Keratinocyte (primary cell): ENCODE data around the gene TCP10L. TPM values are rescaled to one million over a fixed set of nuclear protein-coding genes. Genes with fewer than 3 reads are reported as not detected.
"Not testable (repeated sequence)": the region's sequence is repeated elsewhere in the genome, so short reads cannot be mapped to it uniquely, and the experiment has no call there.

ENCODE experiments used
- DNase-seq: peaks from one replicate; pipeline ENCODE4 v3.0.0-alpha.2; 2011; ENCODE audit warnings: low read depth, missing footprints, low spot score
- FAIRE-seq: peaks from 2 replicates; lab custom pipeline; 2011; peaks lifted over from hg19 to GRCh38; lab: Jason Lieb, UNC
- H2AFZ ChIP-seq: 2 replicates; pipeline ENCODE4 v1.6.0; 2012; ENCODE audit warnings: low read length, control low read depth, inconsistent platforms; ENCODE audit not compliant: control insufficient read depth
- H3K27ac ChIP-seq: 2 replicates; pipeline ENCODE4 v1.5.1; 2011; ENCODE audit warnings: low read length; ENCODE audit not compliant: control insufficient read depth, insufficient read depth
- H3K27me3 ChIP-seq: 3 replicates; pipeline ENCODE4 v1.6.0; 2011; ENCODE audit warnings: low read length; ENCODE audit not compliant: control insufficient read depth, insufficient read depth; ENCODE audit errors: extremely low read depth
- H3K36me3 ChIP-seq, 2 experiments: 2 replicates in 1 of 2; 3 replicates in 1 of 2; pipeline ENCODE4 v1.5.1; 2011; ENCODE audit warnings: low read length in 2 of 2, mild to moderate bottlenecking in 1 of 2; ENCODE audit not compliant: control insufficient read depth in 2 of 2, insufficient read depth in 2 of 2; ENCODE audit errors: extremely low read depth in 1 of 2
- H3K4me1 ChIP-seq: 3 replicates; pipeline ENCODE4 v1.5.1; 2011; ENCODE audit warnings: low read length; ENCODE audit not compliant: control insufficient read depth, insufficient read depth; ENCODE audit errors: extremely low read depth
- H3K4me2 ChIP-seq: 3 replicates; pipeline ENCODE4 v1.6.0; 2011; ENCODE audit warnings: low read depth, low read length; ENCODE audit not compliant: control insufficient read depth, insufficient read depth; ENCODE audit errors: extremely low read depth
- H3K4me3 ChIP-seq, 3 experiments: fragments of 200-600 bp in 1 of 3; sonication (generic) in 1 of 3; 2 replicates in 2 of 3; 3 replicates in 1 of 3; pipeline ENCODE4 v1.5.1; 2011 to 2016; ENCODE audit warnings: low read length in 3 of 3, mild to moderate bottlenecking in 3 of 3, control low read depth in 2 of 3, inconsistent platforms in 1 of 3, low read depth in 1 of 3, mixed read lengths in 1 of 3, mixed run types in 1 of 3, moderate library complexity in 1 of 3; ENCODE audit not compliant: control insufficient read depth in 2 of 3, insufficient read depth in 2 of 3; ENCODE audit errors: extremely low read depth in 1 of 3
- H3K79me2 ChIP-seq: 2 replicates; pipeline ENCODE4 v1.6.0; 2012; ENCODE audit warnings: low read length; ENCODE audit not compliant: control insufficient read depth, insufficient read depth
- H3K9ac ChIP-seq: 3 replicates; pipeline ENCODE4 v1.6.0; 2011; ENCODE audit warnings: low read length; ENCODE audit not compliant: control insufficient read depth, insufficient read depth; ENCODE audit errors: extremely low read depth
- H3K9me1 ChIP-seq: 3 replicates; pipeline ENCODE4 v1.6.0; 2011; ENCODE audit warnings: low read length; ENCODE audit not compliant: control insufficient read depth, insufficient read depth; ENCODE audit errors: extremely low read depth
- H3K9me3 ChIP-seq: 2 replicates; pipeline ENCODE4 v1.5.1; 2012; ENCODE audit warnings: low read depth, low read length; ENCODE audit not compliant: control insufficient read depth
- H4K20me1 ChIP-seq: 3 replicates; pipeline ENCODE4 v1.6.0; 2011; ENCODE audit warnings: low read length; ENCODE audit not compliant: control insufficient read depth, insufficient read depth; ENCODE audit errors: extremely low read depth
- CTCF ChIP-seq, 3 experiments: IDR thresholded peaks in 1 of 3; conservative IDR thresholded peaks in 1 of 3; optimal IDR thresholded peaks in 1 of 3; 2 replicates in 2 of 3; 3 replicates in 1 of 3; pipeline versions ENCODE3 to v1.5.1; 2011; ENCODE audit warnings: low read length in 3 of 3, mild to moderate bottlenecking in 3 of 3, moderate library complexity in 2 of 3, control low read depth in 1 of 3, inconsistent platforms in 1 of 3; ENCODE audit not compliant: insufficient read depth in 2 of 3; ENCODE audit errors: extremely low read depth in 1 of 3
- EZH2 ChIP-seq: IDR thresholded peaks from one replicate; pipeline ENCODE4 v1.6.1; 2012; ENCODE audit warnings: inconsistent platforms, mild to moderate bottlenecking, low read length, moderate library complexity
- dilution Hi-C: fragments of 300-500 bp; cut with MboI; formaldehyde crosslinking; loops from one replicate; pipeline ENCODE4 v1.7.0; 2020; ENCODE audit warnings: low sequenced_read_pairs; ENCODE audit not compliant: extremely low pct_ligation_motif_present
- polyA plus RNA-seq, 5 experiments: library from polyadenylated mRNA; depleted of rRNA in 3 of 5; stranded (reverse) in 3 of 5; stranded (forward) in 1 of 5; unstranded in 1 of 5; fragments of >200 nt; gene quantifications; 1 replicate in 1 of 5; 2 replicates in 3 of 5; 3 replicates in 1 of 5; pipeline versions ENCODE4 v1.2.1 to v1.2.3, GENCODE V29; 2011 to 2012; ENCODE audit warnings: missing spikeins in 2 of 5, low read depth in 1 of 5, low replicate concordance in 1 of 5

Gene TCP10L
- polyA plus RNA-seq, 1 donor (not counting 4 experiments of a cell fraction or from before 2014, with no cell fraction given), result 0.25 TPM

GRCh38 chr21:32612075-32612998 lies 27.0 kb upstream of the TCP10L start, which contains the start of gene CFAP298:
CFAP298 (minus strand) TSS chr21:32612377; CDS start chr21:32612243, 134 bp downstream.
- Histone ChIP-seq H3K79me2 (peaks cover 31% of the 10 kb centered on the region), H3K27ac (peak within 1 kb of the TSS; percentile 94), H3K4me2 (peak within 1 kb of the TSS; percentile 75), H3K9me1 (no peaks in the 10 kb centered on the region), H3K4me1 (no peaks in the 10 kb centered on the region), H3K4me3 (peak within 1 kb of the TSS; percentile 72 to 100 (median 96)), H3K9me3 (no peaks in the 10 kb centered on the region), H3K27me3 (no peaks in the 10 kb centered on the region), H3K9ac (peak within 1 kb of the TSS; percentile 89), H2AFZ (peak within 1 kb of the TSS; percentile 97), H4K20me1 (no peaks in the 10 kb centered on the region), H3K36me3 (peaks cover 6 to 7% of the 10 kb centered on the region in 2 experiments)
- dilution Hi-C loops, result no loop called here
- FAIRE-seq (peak; percentile 41), DNase-seq (no peak)
- TF ChIP-seq CTCF (optimal IDR thresholded peaks at IDR 0.05 in 1 of 3, IDR thresholded peaks at IDR 0.05 in 1 of 3, conservative IDR thresholded peaks at IDR 0.05 in 1 of 3; ENCODE audit: extremely low read depth in 1 of 3, insufficient read depth in 2 of 3, low read length in 3 of 3) (no peak), EZH2 (no peak)

- Histone ChIP-seq H3K9me1 (no peaks in the 10 kb centered on the region), H2AFZ (peak overlapping the region; percentile 97), H3K27ac (peak overlapping the region; percentile 94), H3K4me1 (no peaks in the 10 kb centered on the region), H3K27me3 (no peaks in the 10 kb centered on the region), H3K9ac (peak overlapping the region; percentile 89), H3K36me3 (peaks cover 6 to 7% of the 10 kb centered on the region in 2 experiments), H4K20me1 (no peaks in the 10 kb centered on the region), H3K79me2 (peaks cover 31% of the 10 kb centered on the region), H3K4me2 (peak overlapping the region; percentile 75), H3K9me3 (no peaks in the 10 kb centered on the region), H3K4me3 (peak overlapping the region; percentile 72 to 100 (median 96))
- TF ChIP-seq EZH2 (no peak), CTCF (optimal IDR thresholded peaks at IDR 0.05 in 1 of 3, IDR thresholded peaks at IDR 0.05 in 1 of 3, conservative IDR thresholded peaks at IDR 0.05 in 1 of 3; ENCODE audit: extremely low read depth in 1 of 3, insufficient read depth in 2 of 3, low read length in 3 of 3) (no peak)
- dilution Hi-C loops, result no loop called here
- no peak for DNase-seq
- no peak for FAIRE-seq
Observed at GRCh38 chr21:32611471-32611997, 26.2 kb upstream of the TCP10L start.

- H3K4me1 ChIP-seq, FAIRE-seq, H3K9ac ChIP-seq, H2AFZ ChIP-seq, H3K27me3 ChIP-seq, H3K27ac ChIP-seq, H3K9me3 ChIP-seq, H3K9me1 ChIP-seq, H4K20me1 ChIP-seq, H3K36me3 ChIP-seq, DNase-seq, dilution Hi-C loops: not testable (repeated sequence)
- H3K4me2 ChIP-seq, result peak overlapping the region; percentile 52
- H3K79me2 ChIP-seq, result peaks cover 31% of the 10 kb centered on the region
- H3K4me3 ChIP-seq, result peak overlapping the region; percentile 19 to 100 (median 72)
Observed at GRCh38 chr21:32610940-32611339, 25.6 kb upstream of the TCP10L start.
